ENCODE results near the gene KRT6C.

The KRT6C gene

GRCh38 chr12:52513736-52514135, 40.1 kb upstream of the KRT6C start:
- Histone ChIP-seq H3F3A (ENCODE audit: insufficient read depth) (no peaks in the 10 kb centered on the region), H3K9ac (ENCODE audit: low read length) (no peak overlapping the region), H3K9me2 (replicated peaks; ENCODE audit: insufficient read depth, low read length) (no peaks in the 10 kb centered on the region), H3K9me3 (ENCODE audit: insufficient read depth, low read length) (peaks cover 5% of the 10 kb centered on the region; the same call in 1 of the 2 replicates), H3K79me2 (ENCODE audit: insufficient read depth, low read length) (no peaks in the 10 kb centered on the region), H2AFZ (ENCODE audit: low read depth, low read length, severe bottlenecking) (no peak overlapping the region), H3K4me3 (ENCODE audit: insufficient read depth, low read length, poor library complexity, severe bottlenecking) (no peak overlapping the region), H3K27me3 (ENCODE audit: low read length) (0 out of 2 replicates have a peak, but pooled peaks cover 4% of the 10 kb centered on the region), H3K27ac (ENCODE audit: low read depth, low read length) (no peak overlapping the region), H3K4me2 (ENCODE audit: low read depth, low read length, poor library complexity, severe bottlenecking) (no peak overlapping the region), H4K20me1 (ENCODE audit: low read depth, low read length) (no peaks in the 10 kb centered on the region; the same call in 1 of the 2 replicates), H3K36me3 (ENCODE audit: low read length) (no peaks in the 10 kb centered on the region)
- TF ChIP-seq EZH2phosphoT487 (conservative IDR thresholded peaks at IDR 0.05; ENCODE audit: low read length) (no peak), CTCF (IDR thresholded peaks at IDR 0.05; ENCODE audit: insufficient read depth, low read length, poor library complexity, severe bottlenecking) (no peak)

GRCh38 chr12:52508211-52508610, 34.6 kb upstream of the KRT6C start:
- no peak for TF ChIP-seq CTCF (IDR thresholded peaks at IDR 0.05; ENCODE audit: insufficient read depth, low read length, poor library complexity, severe bottlenecking)
- no peak for TF ChIP-seq EZH2phosphoT487 (conservative IDR thresholded peaks at IDR 0.05; ENCODE audit: low read length)
- no peak overlapping the region for H2AFZ ChIP-seq (ENCODE audit: low read depth, low read length, severe bottlenecking)
- H3K79me2 ChIP-seq (ENCODE audit: insufficient read depth, low read length), result no peaks in the 10 kb centered on the region
- no peak overlapping the region for H3K4me2 ChIP-seq (ENCODE audit: low read depth, low read length, poor library complexity, severe bottlenecking)
- H3K9me2 ChIP-seq (replicated peaks; ENCODE audit: insufficient read depth, low read length), result no peaks in the 10 kb centered on the region
- no peak overlapping the region for H3K4me3 ChIP-seq (ENCODE audit: insufficient read depth, low read length, poor library complexity, severe bottlenecking)
- no peak overlapping the region for H3K9ac ChIP-seq (ENCODE audit: low read length)
- no peaks in the 10 kb centered on the region for H3K36me3 ChIP-seq (ENCODE audit: low read length)
- H3K9me3 ChIP-seq (ENCODE audit: insufficient read depth, low read length), result peaks cover 5% of the 10 kb centered on the region; the same call in 1 of the 2 replicates
- no peaks in the 10 kb centered on the region for H3F3A ChIP-seq (ENCODE audit: insufficient read depth)
- H3K27me3 ChIP-seq (ENCODE audit: low read length), result 0 out of 2 replicates have a peak, but pooled peaks cover 4% of the 10 kb centered on the region
- no peak overlapping the region for H3K27ac ChIP-seq (ENCODE audit: low read depth, low read length)
- no peaks in the 10 kb centered on the region for H4K20me1 ChIP-seq (ENCODE audit: low read depth, low read length)

- H4K20me1 ChIP-seq (ENCODE audit: low read depth, low read length), result no peaks in the 10 kb centered on the region
- H3K27ac ChIP-seq (ENCODE audit: low read depth, low read length), result no peak overlapping the region
- no peak overlapping the region for H3K9ac ChIP-seq (ENCODE audit: low read length)
- no peak overlapping the region for H3K4me2 ChIP-seq (ENCODE audit: low read depth, low read length, poor library complexity, severe bottlenecking)
- no peak overlapping the region for H3K4me3 ChIP-seq (ENCODE audit: insufficient read depth, low read length, poor library complexity, severe bottlenecking)
- 0 out of 2 replicates have a peak, but pooled peaks cover 4% of the 10 kb centered on the region for H3K27me3 ChIP-seq (ENCODE audit: low read length)
- H3K36me3 ChIP-seq (ENCODE audit: low read length), result no peaks in the 10 kb centered on the region
- peaks cover 5% of the 10 kb centered on the region; the same call in 1 of the 2 replicates for H3K9me3 ChIP-seq (ENCODE audit: insufficient read depth, low read length)
- no peak overlapping the region for H2AFZ ChIP-seq (ENCODE audit: low read depth, low read length, severe bottlenecking)
- peak; percentile 25 for TF ChIP-seq CTCF (IDR thresholded peaks at IDR 0.05; ENCODE audit: insufficient read depth, low read length, poor library complexity, severe bottlenecking)
- no peak for TF ChIP-seq EZH2phosphoT487 (conservative IDR thresholded peaks at IDR 0.05; ENCODE audit: low read length)
- H3F3A ChIP-seq (ENCODE audit: insufficient read depth), result no peaks in the 10 kb centered on the region
- no peaks in the 10 kb centered on the region for H3K79me2 ChIP-seq (ENCODE audit: insufficient read depth, low read length)
- H3K9me2 ChIP-seq (replicated peaks; ENCODE audit: insufficient read depth, low read length), result no peaks in the 10 kb centered on the region
Observed at GRCh38 chr12:52506858-52507715, 33.5 kb upstream of the KRT6C start.
